ENCODE results near the gene ZSCAN18.

ZSCAN18 gene

GRCh38 chr19:58042495-58043340 is 55.3 kb downstream of the ZSCAN18 start:
- DNase-seq: no peak

- DNase-seq: no peak
Observed at GRCh38 chr19:58040751-58041525, 57.1 kb downstream of the ZSCAN18 start.

GRCh38 chr19:58038688-58039204 is 59.3 kb downstream of the ZSCAN18 start:
- no peak for DNase-seq

GRCh38 chr19:58037927-58038687 is 59.9 kb downstream of the ZSCAN18 start:
- DNase-seq: no peak

- DNase-seq: no peak
Observed at GRCh38 chr19:58035863-58036262, 62.2 kb downstream of the ZSCAN18 start.

GRCh38 chr19:58034477-58034793 is 63.6 kb downstream of the ZSCAN18 start:
- no peak for DNase-seq

Data from NCI-H2107 (cell line).